ENCODE measurements around the gene BMP8A. TPM values are rescaled to one million over a fixed set of nuclear protein-coding genes. Genes with fewer than 3 reads are reported as not detected.
"Not testable (repeated sequence)": the region's sequence is repeated elsewhere in the genome, so short reads cannot be mapped to it uniquely, and the experiment has no call there.

BMP8A gene
- total RNA-seq, 1 experiment from 2014 or later: 4.1 TPM

DNA sequence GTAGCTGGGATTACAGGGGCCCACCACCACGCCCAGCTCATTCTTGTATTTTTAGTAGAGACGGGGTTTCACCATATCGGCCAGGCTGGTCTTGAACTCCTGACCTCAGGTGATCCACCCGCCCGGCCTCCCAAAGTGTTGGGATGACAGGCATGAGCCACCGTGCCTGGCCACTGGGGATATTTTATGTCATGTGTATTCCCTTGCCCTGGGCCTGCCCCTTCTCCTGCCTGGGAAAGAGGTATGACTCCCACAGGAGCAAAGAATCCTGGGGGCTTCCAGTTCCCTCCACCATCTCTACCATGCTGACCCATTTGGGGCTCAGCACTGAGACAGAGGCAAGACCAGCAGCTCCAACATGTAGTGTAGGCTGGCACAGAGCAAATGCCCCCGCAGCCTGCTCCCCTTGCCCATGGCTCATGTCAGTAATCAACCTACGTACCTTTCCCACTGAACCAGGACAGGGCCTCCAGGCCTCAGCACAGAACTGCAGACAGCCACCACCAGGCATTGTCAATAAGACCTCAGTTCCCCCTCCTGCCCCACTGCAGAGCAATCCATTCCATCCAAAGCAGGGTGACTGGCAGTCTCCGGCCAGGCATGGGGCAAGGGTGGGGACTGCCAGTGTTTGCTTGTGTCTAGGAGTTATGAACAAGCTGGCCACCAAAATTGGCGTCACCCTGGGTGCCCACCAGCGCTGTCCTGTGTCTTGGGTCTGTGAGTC, 35.2 kb downstream of the BMP8A start:
- Histone ChIP-seq H3K4me1 (ENCODE audit: control insufficient read depth in 1 of 2, insufficient read depth in 2 of 2, low read length in 2 of 2) (no peaks in the 10 kb centered on the region), H3K9me2 (ENCODE audit: insufficient read depth) (no peaks in the 10 kb centered on the region), H3K9me3 (ENCODE audit: control insufficient read depth in 1 of 2, insufficient read depth in 1 of 2, low read depth in 1 of 2, low read length in 2 of 2) (no peaks in the 10 kb centered on the region), H3K4me2 (ENCODE audit: low read length) (no peak overlapping the region), H3K27me3 (ENCODE audit: insufficient read depth, low read length) (no peaks in the 10 kb centered on the region), H2AFZ (ENCODE audit: low read depth, low read length, poor library complexity, severe bottlenecking) (no peak overlapping the region), H3K36me3 (ENCODE audit: control insufficient read depth in 1 of 2, insufficient read depth in 2 of 2, low read length in 2 of 2) (0 out of 4 replicates have a peak, but pooled peaks cover 0 to 1% of the 10 kb centered on the region in 2 experiments), H3K79me2 (ENCODE audit: insufficient read depth, low read length) (no peaks in the 10 kb centered on the region), H3K9ac (ENCODE audit: low read length) (no peak overlapping the region), H4K20me1 (ENCODE audit: insufficient read depth) (no peaks in the 10 kb centered on the region), H3K4me3 (replicated peaks in 1 of 2; ENCODE audit: low read depth in 1 of 2, low read length in 2 of 2) (no peak overlapping the region), H3K27ac (ENCODE audit: low read depth, low read length) (no peak overlapping the region)
- no TSS peak for BruUV-seq (replicated peaks)
- RAD21 ChIA-PET (ENCODE audit: low non-redundant PET in 1 of 2, low total read pairs in 2 of 2, uncharacterized antibody in 2 of 2, unreplicated experiment in 2 of 2): no interaction called here
- DNase-seq (ENCODE audit: low read depth, low spot score): no peak
- intact Hi-C loops (cut with micrococcal nuclease): no loop called here
- TF ChIP-seq, protein P1, sequence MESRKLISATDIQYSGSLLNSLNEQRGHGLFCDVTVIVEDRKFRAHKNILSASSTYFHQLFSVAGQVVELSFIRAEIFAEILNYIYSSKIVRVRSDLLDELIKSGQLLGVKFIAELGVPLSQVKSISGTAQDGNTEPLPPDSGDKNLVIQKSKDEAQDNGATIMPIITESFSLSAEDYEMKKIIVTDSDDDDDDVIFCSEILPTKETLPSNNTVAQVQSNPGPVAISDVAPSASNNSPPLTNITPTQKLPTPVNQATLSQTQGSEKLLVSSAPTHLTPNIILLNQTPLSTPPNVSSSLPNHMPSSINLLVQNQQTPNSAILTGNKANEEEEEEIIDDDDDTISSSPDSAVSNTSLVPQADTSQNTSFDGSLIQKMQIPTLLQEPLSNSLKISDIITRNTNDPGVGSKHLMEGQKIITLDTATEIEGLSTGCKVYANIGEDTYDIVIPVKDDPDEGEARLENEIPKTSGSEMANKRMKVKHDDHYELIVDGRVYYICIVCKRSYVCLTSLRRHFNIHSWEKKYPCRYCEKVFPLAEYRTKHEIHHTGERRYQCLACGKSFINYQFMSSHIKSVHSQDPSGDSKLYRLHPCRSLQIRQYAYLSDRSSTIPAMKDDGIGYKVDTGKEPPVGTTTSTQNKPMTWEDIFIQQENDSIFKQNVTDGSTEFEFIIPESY (IDR thresholded peaks at IDR 0.05; ENCODE audit: extremely low read depth, insufficient replicate concordance, low read length): no peak
- TF ChIP-seq POLR2A (IDR thresholded peaks at IDR 0.05; ENCODE audit: borderline replicate concordance, extremely low read depth, insufficient read depth, insufficient read length) (no peak), POLR2AphosphoS5 (IDR thresholded peaks at IDR 0.05; ENCODE audit: low read depth, low read length) (no peak), EGR1 (IDR thresholded peaks at IDR 0.05; ENCODE audit: low read depth) (no peak), FOSL1 (IDR thresholded peaks at IDR 0.05; ENCODE audit: low read depth) (no peak), ZNF274 (IDR thresholded peaks at IDR 0.05; ENCODE audit: low read depth, low read length) (no peak), CBX3 (IDR thresholded peaks at IDR 0.05; ENCODE audit: low read depth) (no peak), YY1 (IDR thresholded peaks at IDR 0.05; ENCODE audit: extremely low read depth, insufficient replicate concordance, low read depth, low read length) (no peak), EZH2 (IDR thresholded peaks at IDR 0.05) (no peak), ZFX (IDR thresholded peaks at IDR 0.05) (no peak), SP1 (IDR thresholded peaks at IDR 0.05; ENCODE audit: low read depth) (no peak)
- TF ChIP-seq, protein P2, sequence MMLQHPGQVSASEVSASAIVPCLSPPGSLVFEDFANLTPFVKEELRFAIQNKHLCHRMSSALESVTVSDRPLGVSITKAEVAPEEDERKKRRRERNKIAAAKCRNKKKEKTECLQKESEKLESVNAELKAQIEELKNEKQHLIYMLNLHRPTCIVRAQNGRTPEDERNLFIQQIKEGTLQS (IDR thresholded peaks at IDR 0.05): no peak
- TF ChIP-seq, protein P3, sequence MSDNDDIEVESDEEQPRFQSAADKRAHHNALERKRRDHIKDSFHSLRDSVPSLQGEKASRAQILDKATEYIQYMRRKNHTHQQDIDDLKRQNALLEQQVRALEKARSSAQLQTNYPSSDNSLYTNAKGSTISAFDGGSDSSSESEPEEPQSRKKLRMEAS (IDR thresholded peaks at IDR 0.05): no peak
- TF ChIP-seq, protein P4, sequence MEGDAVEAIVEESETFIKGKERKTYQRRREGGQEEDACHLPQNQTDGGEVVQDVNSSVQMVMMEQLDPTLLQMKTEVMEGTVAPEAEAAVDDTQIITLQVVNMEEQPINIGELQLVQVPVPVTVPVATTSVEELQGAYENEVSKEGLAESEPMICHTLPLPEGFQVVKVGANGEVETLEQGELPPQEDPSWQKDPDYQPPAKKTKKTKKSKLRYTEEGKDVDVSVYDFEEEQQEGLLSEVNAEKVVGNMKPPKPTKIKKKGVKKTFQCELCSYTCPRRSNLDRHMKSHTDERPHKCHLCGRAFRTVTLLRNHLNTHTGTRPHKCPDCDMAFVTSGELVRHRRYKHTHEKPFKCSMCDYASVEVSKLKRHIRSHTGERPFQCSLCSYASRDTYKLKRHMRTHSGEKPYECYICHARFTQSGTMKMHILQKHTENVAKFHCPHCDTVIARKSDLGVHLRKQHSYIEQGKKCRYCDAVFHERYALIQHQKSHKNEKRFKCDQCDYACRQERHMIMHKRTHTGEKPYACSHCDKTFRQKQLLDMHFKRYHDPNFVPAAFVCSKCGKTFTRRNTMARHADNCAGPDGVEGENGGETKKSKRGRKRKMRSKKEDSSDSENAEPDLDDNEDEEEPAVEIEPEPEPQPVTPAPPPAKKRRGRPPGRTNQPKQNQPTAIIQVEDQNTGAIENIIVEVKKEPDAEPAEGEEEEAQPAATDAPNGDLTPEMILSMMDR (IDR thresholded peaks at IDR 0.05 in 2 of 3, conservative IDR thresholded peaks at IDR 0.05 in 1 of 3; ENCODE audit: borderline replicate concordance in 1 of 3, insufficient read depth in 1 of 3, low read depth in 2 of 3, low read length in 2 of 3): no peak
- POLR2A ChIA-PET: no interaction called here
- CTCF ChIA-PET: no interaction called here
- no peak for ATAC-seq

DNA sequence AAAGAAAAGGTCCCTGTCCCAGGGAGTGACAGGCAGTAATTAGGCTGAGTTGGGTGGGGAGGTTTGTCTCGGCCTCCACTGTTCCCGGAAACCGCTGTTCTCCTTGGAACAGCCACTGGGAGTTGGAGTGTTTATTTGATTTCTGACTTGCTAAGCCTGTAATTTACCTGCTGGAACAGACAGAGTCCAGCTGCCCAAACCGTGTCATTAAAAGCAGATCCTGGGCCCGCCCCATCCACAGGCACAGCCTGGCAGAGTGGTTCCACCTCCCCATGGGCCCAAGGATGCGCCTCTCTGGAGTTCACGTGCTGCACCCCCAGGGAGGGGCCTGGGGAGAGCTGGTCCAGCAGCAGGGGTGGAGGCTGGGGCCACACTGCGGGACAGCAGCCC, 35.7 kb downstream of the BMP8A start:
- H3K9me2 ChIP-seq (ENCODE audit: insufficient read depth); BruUV-seq (replicated peaks); RAD21 ChIA-PET (ENCODE audit: low non-redundant PET in 1 of 2, low total read pairs in 2 of 2, uncharacterized antibody in 2 of 2, unreplicated experiment in 2 of 2): not testable (repeated sequence)

More for the DNA sequence above, 35.7 kb downstream of the BMP8A start:
- H3K79me2 ChIP-seq (ENCODE audit: insufficient read depth, low read length); DNase-seq (ENCODE audit: low read depth, low spot score); H3K9ac ChIP-seq (ENCODE audit: low read length); H4K20me1 ChIP-seq (ENCODE audit: insufficient read depth); POLR2A ChIA-PET; ATAC-seq; H3K27ac ChIP-seq (ENCODE audit: low read depth, low read length); H3K4me2 ChIP-seq (ENCODE audit: low read length); CTCF ChIA-PET; H3K9me3 ChIP-seq (ENCODE audit: control insufficient read depth in 1 of 2, insufficient read depth in 1 of 2, low read depth in 1 of 2, low read length in 2 of 2); H2AFZ ChIP-seq (ENCODE audit: low read depth, low read length, poor library complexity, severe bottlenecking); intact Hi-C loops (cut with micrococcal nuclease); H3K4me3 ChIP-seq (replicated peaks in 1 of 2; ENCODE audit: low read depth in 1 of 2, low read length in 2 of 2); H3K27me3 ChIP-seq (ENCODE audit: insufficient read depth, low read length); H3K36me3 ChIP-seq (ENCODE audit: control insufficient read depth in 1 of 2, insufficient read depth in 2 of 2, low read length in 2 of 2); H3K4me1 ChIP-seq (ENCODE audit: control insufficient read depth in 1 of 2, insufficient read depth in 2 of 2, low read length in 2 of 2): not testable (repeated sequence)

Data from HCT116 (cell line).